ENCODE data around the gene SAMD4A.

SAMD4A gene

DNA sequence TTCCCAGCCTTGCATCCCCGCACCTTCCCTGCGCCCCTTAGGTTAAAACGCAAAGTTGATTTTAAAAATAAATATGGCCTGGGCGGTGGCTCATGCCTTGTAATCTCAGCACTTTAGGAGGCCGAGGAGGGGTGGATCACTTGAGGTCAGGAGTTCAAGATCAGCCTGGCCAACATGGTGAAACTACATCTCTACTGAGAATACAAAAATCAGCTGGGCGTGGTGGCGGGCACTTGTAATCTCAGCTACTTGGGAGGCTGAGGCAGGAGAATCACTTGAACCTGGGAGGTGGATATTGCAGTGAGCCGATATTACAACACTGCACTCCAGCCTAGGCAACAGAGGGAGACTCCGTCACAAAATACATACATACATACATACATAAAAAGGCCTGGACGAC, 239.7 kb downstream of the SAMD4A start:
- H3K27ac ChIP-seq: no peak overlapping the region; the same call in 1 of the 2 replicates
- TF ChIP-seq, protein P1, sequence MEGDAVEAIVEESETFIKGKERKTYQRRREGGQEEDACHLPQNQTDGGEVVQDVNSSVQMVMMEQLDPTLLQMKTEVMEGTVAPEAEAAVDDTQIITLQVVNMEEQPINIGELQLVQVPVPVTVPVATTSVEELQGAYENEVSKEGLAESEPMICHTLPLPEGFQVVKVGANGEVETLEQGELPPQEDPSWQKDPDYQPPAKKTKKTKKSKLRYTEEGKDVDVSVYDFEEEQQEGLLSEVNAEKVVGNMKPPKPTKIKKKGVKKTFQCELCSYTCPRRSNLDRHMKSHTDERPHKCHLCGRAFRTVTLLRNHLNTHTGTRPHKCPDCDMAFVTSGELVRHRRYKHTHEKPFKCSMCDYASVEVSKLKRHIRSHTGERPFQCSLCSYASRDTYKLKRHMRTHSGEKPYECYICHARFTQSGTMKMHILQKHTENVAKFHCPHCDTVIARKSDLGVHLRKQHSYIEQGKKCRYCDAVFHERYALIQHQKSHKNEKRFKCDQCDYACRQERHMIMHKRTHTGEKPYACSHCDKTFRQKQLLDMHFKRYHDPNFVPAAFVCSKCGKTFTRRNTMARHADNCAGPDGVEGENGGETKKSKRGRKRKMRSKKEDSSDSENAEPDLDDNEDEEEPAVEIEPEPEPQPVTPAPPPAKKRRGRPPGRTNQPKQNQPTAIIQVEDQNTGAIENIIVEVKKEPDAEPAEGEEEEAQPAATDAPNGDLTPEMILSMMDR (conservative IDR thresholded peaks at IDR 0.05): no peak

DNA sequence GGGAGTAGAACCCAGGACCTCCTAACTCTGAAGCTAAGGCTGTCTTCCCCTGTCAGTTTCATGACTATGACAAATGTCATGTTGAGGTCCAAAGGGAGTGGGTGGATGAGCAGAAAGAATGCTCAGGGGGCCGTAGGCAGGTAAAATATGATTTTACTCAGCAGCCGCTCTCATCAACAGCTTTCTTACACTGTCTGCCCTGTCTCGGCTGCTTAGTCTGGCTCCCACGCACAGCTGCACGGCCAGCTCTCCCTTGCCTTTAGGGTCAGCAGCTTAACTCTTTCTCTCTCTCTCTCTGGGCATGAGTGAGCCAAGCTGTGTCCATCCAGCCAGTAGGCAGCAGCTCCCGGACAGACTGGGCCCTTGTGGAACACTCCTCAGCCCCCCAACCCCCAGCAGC, 240.5 kb downstream of the SAMD4A start:
- TF ChIP-seq, protein P1 (conservative IDR thresholded peaks at IDR 0.05): no peak
- H3K27ac ChIP-seq: no peak overlapping the region

DNA sequence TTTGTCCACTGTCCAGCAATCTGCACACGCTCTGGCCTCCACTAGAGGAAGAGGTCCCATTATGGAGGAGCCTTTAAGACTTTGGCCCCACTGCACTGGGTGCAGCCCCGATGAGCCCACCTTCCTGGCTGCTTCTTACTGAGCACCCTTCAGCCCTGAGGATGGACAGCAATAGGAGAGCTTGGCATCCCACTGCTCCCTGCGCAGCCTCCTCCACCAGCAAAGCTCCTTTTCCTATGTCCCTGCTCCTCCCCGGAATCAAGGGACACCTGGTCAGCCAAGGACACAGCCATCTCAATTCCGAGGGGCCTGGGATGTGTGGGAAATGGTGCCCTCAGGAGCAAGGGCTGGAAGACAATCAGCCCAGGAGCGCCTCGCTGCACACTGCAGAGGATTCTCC, 241.0 kb downstream of the SAMD4A start:
- TF ChIP-seq, protein P1 (conservative IDR thresholded peaks at IDR 0.05): no peak
- no peak overlapping the region for H3K27ac ChIP-seq

DNA sequence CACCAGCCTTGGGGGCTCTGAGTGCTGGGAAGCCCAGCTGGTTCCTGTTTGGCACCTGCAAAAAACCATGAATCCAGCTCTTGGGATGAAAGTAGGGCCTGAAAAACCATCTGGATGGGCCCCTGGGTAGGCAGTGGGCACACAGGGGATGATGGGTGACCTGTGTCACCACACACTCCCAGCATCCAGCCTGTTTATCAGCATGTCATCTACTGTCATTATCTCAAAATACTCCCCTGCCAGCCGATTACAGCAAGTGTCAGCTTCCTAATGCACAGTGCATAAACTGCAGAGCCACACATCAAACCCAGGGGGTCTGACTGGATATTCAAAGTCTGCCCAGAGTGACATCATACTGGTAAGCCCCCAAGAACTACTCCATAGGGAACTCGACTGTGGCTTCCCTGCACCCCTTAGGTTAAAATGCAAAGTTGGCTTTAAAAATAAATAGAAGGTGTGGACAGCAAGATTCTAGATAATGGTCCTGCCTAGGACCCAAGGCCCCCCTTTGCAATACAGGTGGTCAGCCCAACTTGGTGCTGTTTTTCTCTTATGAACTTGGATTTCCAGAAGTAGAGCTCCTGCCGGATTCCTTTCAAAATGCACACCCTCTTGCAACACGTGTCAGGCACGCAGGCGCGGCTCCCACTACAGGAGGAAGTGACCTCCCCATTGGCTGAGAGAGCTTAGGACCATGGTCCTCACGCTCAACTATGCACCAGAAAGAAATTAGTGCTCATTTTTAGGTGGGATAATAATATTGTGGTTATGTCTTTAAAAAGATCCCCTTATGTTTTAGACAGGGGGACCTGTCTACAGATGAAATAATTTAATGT, 241.6 kb downstream of the SAMD4A start:
- TF ChIP-seq, protein P1 (conservative IDR thresholded peaks at IDR 0.05): no peak
- H3K27ac ChIP-seq: no peak overlapping the region

DNA sequence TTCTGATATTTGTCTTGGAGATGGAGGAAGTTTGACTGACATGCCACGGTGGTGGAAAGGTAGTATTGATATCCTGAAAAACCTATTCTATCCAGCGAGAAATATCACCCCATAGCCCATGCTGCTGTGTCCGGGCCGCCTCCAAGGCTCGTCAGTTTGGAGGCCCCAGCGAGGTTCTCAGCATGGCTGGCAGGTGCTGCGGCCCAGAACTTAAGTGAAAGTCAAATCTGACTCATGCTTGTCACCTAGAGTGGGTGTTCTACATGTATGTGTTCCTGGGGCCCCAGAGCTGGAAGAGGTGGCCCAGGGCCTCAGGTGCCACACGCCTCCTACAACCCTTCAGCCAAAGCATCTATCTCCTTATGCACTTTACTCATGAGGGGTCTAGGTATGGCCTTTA, 242.8 kb downstream of the SAMD4A start:
- H3K27ac ChIP-seq: no peak overlapping the region
- TF ChIP-seq, protein P1 (conservative IDR thresholded peaks at IDR 0.05): no peak

DNA sequence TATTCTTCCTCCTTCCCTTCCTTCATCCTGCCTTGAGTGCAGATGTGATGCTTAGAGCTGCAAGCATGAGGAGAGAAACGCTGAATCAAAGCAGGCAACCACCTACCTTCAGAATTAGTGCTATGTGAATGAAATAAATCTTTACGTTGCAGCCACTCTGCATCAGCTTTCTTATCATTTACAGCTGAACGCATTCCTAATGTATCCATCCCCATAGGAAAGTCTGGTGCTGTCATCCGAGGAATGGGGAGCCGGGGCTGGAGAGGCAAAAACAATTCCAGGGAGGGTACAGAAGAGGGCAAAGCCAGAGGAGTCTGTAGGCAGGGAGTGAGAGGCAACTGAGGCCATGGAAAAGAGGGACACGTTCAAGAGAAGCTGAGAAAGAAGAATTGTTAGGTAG, 245.7 kb downstream of the SAMD4A start:
- H3K27ac ChIP-seq: no peak overlapping the region
- TF ChIP-seq, protein P1 (conservative IDR thresholded peaks at IDR 0.05): no peak

DNA sequence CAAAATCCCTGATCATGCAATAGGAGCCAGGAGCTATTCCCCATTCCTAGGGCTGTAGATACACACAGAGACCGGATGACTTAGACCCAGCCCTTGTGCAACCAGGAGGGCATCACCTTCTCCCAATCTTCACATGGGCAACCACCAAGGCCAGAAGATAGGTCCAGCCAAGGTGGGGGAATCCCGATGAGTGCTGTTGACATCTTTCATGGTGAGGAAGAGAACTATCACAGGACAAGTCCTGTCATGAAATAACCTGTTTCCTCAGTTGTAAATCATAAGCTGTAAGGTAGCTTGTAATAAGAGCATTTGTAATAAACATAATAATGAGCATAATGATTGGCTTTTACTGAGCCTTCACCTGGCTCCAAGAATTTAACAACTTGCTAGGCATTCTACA, 246.2 kb downstream of the SAMD4A start:
- H3K27ac ChIP-seq: no peak overlapping the region
- TF ChIP-seq, protein P1 (conservative IDR thresholded peaks at IDR 0.05): no peak

Data from VCaP (cell line).